IMR-90 (cell line): ENCODE data around the gene ABCF3. TPM values are rescaled to one million over a fixed set of nuclear protein-coding genes. Genes with fewer than 3 reads are reported as not detected.

ENCODE experiments used
- ATAC-seq: fragments of 200-7000 bp; cut with Tn5 transposase; 2 replicates; pipeline ENCODE4 v1.9.1; 2020; ENCODE audit warnings: low read depth, mild to moderate bottlenecking, moderate library complexity
- BruUV-seq: library from RNA; stranded (reverse); fragments of 400-500 nt; replicated peaks from 2 replicates; lab custom pipeline; 2021; lab: Mats Ljungman, UMichigan
- CTCF ChIA-PET: fragments of 300-600 bp; formaldehyde crosslinking; extraction: SDS; loops from one replicate; lab custom pipeline; 2021; ENCODE audit warnings: antibody characterized with exemption; lab: Yijun Ruan, JAX
- POLR2A ChIA-PET: fragments of 300-600 bp; sonication (Branson Sonifier 250); formaldehyde crosslinking; loops from one replicate; lab custom pipeline; 2022; ENCODE audit warnings: antibody characterized with exemption; ENCODE audit not compliant: unreplicated experiment; lab: Charles Lee
- DNase-seq: peaks from one replicate; pipeline ENCODE4 v3.0.0; 2013
- H2AFZ ChIP-seq: replicated peaks from 2 replicates; pipeline ENCODE3; 2013; ENCODE audit warnings: low read length, mild to moderate bottlenecking; ENCODE audit not compliant: poor library complexity
- H2AK5ac ChIP-seq: 2 replicates; pipeline ENCODE4 v1.6.1; 2013; ENCODE audit warnings: low read depth, low read length, inconsistent platforms
- H2AK9ac ChIP-seq: replicated peaks from 2 replicates; pipeline ENCODE3; 2013; ENCODE audit warnings: mild to moderate bottlenecking, low read depth, low read length, moderate library complexity; ENCODE audit not compliant: poor library complexity
- H2BK120ac ChIP-seq: 2 replicates; pipeline ENCODE4 v1.6.1; 2013; ENCODE audit warnings: low read depth, low read length, inconsistent platforms
- H2BK15ac ChIP-seq: 3 replicates; pipeline ENCODE4 v1.6.1; 2013; ENCODE audit warnings: low read depth, low read length, inconsistent platforms
- H2BK20ac ChIP-seq: 2 replicates; pipeline ENCODE4 v1.6.1; 2013; ENCODE audit warnings: low read depth, mild to moderate bottlenecking, inconsistent platforms, low read length, moderate library complexity
- H2BK5ac ChIP-seq: 2 replicates; pipeline ENCODE4 v1.6.1; 2013; ENCODE audit warnings: mild to moderate bottlenecking, low read depth, low read length, inconsistent platforms; ENCODE audit not compliant: poor library complexity, severe bottlenecking
- H3K14ac ChIP-seq: replicated peaks from 2 replicates; pipeline ENCODE4 v1.6.1; 2013; ENCODE audit warnings: low read depth, low read length, inconsistent platforms
- H3K18ac ChIP-seq: 2 replicates; pipeline ENCODE4 v1.6.1; 2013; ENCODE audit warnings: low read depth, low read length, control low read depth
- H3K23ac ChIP-seq: 2 replicates; pipeline ENCODE4 v1.6.1; 2013; ENCODE audit warnings: low read depth, low read length, inconsistent platforms
- H3K27ac ChIP-seq: 2 replicates; pipeline ENCODE4 v1.5.1; 2013; ENCODE audit warnings: mild to moderate bottlenecking, control low read depth, low read length; ENCODE audit not compliant: insufficient read depth
- H3K27me3 ChIP-seq: 2 replicates; pipeline ENCODE4 v1.6.1; 2013; ENCODE audit warnings: low read length; ENCODE audit not compliant: control insufficient read depth, insufficient read depth
- H3K36me3 ChIP-seq: 2 replicates; pipeline ENCODE4 v1.6.1; 2013; ENCODE audit warnings: low read length, mixed read lengths; ENCODE audit not compliant: control insufficient read depth, insufficient read depth
- H3K4ac ChIP-seq: 2 replicates; pipeline ENCODE4 v1.6.1; 2013; ENCODE audit warnings: low read depth, low read length, inconsistent platforms
- H3K4me1 ChIP-seq: 2 replicates; pipeline ENCODE4 v1.6.1; 2013; ENCODE audit warnings: low read length, mixed read lengths; ENCODE audit not compliant: control insufficient read depth, insufficient read depth
- H3K4me2 ChIP-seq: 2 replicates; pipeline ENCODE4 v1.6.1; 2013; ENCODE audit warnings: low read depth, mild to moderate bottlenecking, control low read depth, low read length, moderate library complexity
- H3K4me3 ChIP-seq: 2 replicates; pipeline ENCODE4 v1.5.1; 2013; ENCODE audit warnings: low read depth, mild to moderate bottlenecking, control low read depth, low read length, moderate library complexity; ENCODE audit not compliant: insufficient read depth
- H3K56ac ChIP-seq: 2 replicates; pipeline ENCODE4 v1.6.1; 2013; ENCODE audit warnings: low read length, inconsistent platforms; ENCODE audit not compliant: insufficient read depth; ENCODE audit errors: extremely low read depth
- H3K79me1 ChIP-seq, 2 experiments: 2 replicates each; pipeline ENCODE4 v1.6.1; 2013; ENCODE audit warnings: low read length in 2 of 2, inconsistent platforms in 1 of 2, low read depth in 1 of 2
- H3K9ac ChIP-seq: 2 replicates; pipeline ENCODE4 v1.6.1; 2013; ENCODE audit warnings: low read depth, low read length, control low read depth
- H3K9me1 ChIP-seq: 2 replicates; pipeline ENCODE4 v1.6.1; 2013; ENCODE audit warnings: low read length, inconsistent platforms; ENCODE audit not compliant: insufficient read depth
- H3K9me3 ChIP-seq: 2 replicates; pipeline ENCODE4 v1.6.1; 2013; ENCODE audit warnings: low read length; ENCODE audit not compliant: control insufficient read depth, insufficient read depth
- H4K20me1 ChIP-seq: 2 replicates; pipeline ENCODE4 v1.6.1; 2013; ENCODE audit warnings: low read length, inconsistent platforms; ENCODE audit not compliant: insufficient read depth
- H4K5ac ChIP-seq: 2 replicates; pipeline ENCODE4 v1.6.1; 2013; ENCODE audit warnings: mild to moderate bottlenecking, low read depth, low read length, control low read depth
- H4K8ac ChIP-seq, 2 experiments: 2 replicates each; pipeline ENCODE4 v1.6.1; 2013; ENCODE audit warnings: low read depth in 2 of 2, low read length in 2 of 2, control low read depth in 1 of 2, inconsistent platforms in 1 of 2
- H4K91ac ChIP-seq: 2 replicates; pipeline ENCODE4 v1.6.1; 2013; ENCODE audit warnings: low read depth, low read length, inconsistent platforms; ENCODE audit not compliant: insufficient read depth
- CEBPB ChIP-seq: IDR thresholded peaks from 2 replicates; pipeline ENCODE4 v1.6.1; 2012; ENCODE audit warnings: low read depth, low read length, improper control_type of control experiment
- CTCF ChIP-seq: conservative IDR thresholded peaks from 2 replicates; pipeline ENCODE4 v1.5.1; 2012; ENCODE audit warnings: mild to moderate bottlenecking, low read depth, low read length, improper control_type of control experiment
- MAZ ChIP-seq: IDR thresholded peaks from 2 replicates; pipeline ENCODE4 v1.6.1; 2012; ENCODE audit warnings: low read depth, mild to moderate bottlenecking, low read length, improper control_type of control experiment, moderate library complexity, borderline replicate concordance
- RCOR1 ChIP-seq: IDR thresholded peaks from 2 replicates; pipeline ENCODE4 v1.6.1; 2012; ENCODE audit warnings: mild to moderate bottlenecking, low read length, improper control_type of control experiment; ENCODE audit not compliant: insufficient replicate concordance
- USF2 ChIP-seq: fragments of 150-350 bp; IDR thresholded peaks from 2 replicates; pipeline ENCODE4 v1.6.1; 2017; ENCODE audit warnings: mild to moderate bottlenecking, antibody characterized with exemption, low read length, low read depth
- WGBS, 2 experiments: methylation state at CpG; one replicate each; pipeline versions ENCODE4 v1.1.5 to v1.1.7; 2013; ENCODE audit warnings: missing lambda C conversion rate in 2 of 2; ENCODE audit not compliant: insufficient read length in 1 of 2; ENCODE audit errors: extremely low coverage in 2 of 2; 5-methylcytosine and 5-hydroxymethylcytosine counted together
- dilution Hi-C: fragments of 300-500 bp; cut with HindIII; formaldehyde crosslinking; loops from one replicate; pipeline ENCODE4 v1.14.3; 2018; ENCODE audit warnings: low sequenced_read_pairs; ENCODE audit not compliant: unreplicated experiment
- in situ Hi-C: fragments of 300-500 bp; cut with MboI; formaldehyde crosslinking; loops from 3 replicates; pipeline ENCODE4 v1.14.3; 2019; ENCODE audit warnings: low sequenced_read_pairs, inconsistent platforms, mixed read lengths
- intact Hi-C: fragments of 100-400 bp; cut with micrococcal nuclease; formaldehyde crosslinking; loops from 2 replicates; pipeline ENCODE4 v1.10.0; 2022
- polyA plus RNA-seq, 3 experiments: library from polyadenylated mRNA; depleted of rRNA; stranded (reverse); fragments of >200 nt; gene quantifications; 2 replicates each; pipeline ENCODE4 v1.2.3, GENCODE V29; 2012; ENCODE audit warnings: low replicate concordance in 1 of 3
- total RNA-seq: library from RNA; depleted of rRNA; stranded (reverse); fragments of >200 nt; gene quantifications from 2 replicates; pipeline ENCODE4 v1.2.3, GENCODE V29; 2012

ABCF3 gene
- total and polyA plus RNA-seq, 2 of the 4 experiments (the other 2 are of a cell fraction): 36.9 to 59.2 TPM

GRCh38 chr3:184166671-184167070 is 19.3 kb upstream of the ABCF3 start:
- dilution Hi-C loops (no loop called here), in situ Hi-C loops (no loop called here), intact Hi-C loops (no loop called here)
- Histone ChIP-seq H4K20me1 (peaks cover 63% of the 10 kb centered on the region), H3K27ac (no peak overlapping the region), H2BK5ac (no peak overlapping the region), H2AK9ac (peak overlapping the region; percentile 26), H2AK5ac (no peak overlapping the region), H3K4me2 (no peak overlapping the region), H4K8ac (no peak overlapping the region), H3K27me3 (no peaks in the 10 kb centered on the region), H3K79me1 (peaks cover 29 to 87% of the 10 kb centered on the region in 2 experiments), H3K9ac (no peak overlapping the region), H2BK20ac (no peak overlapping the region), H3K23ac (no peak overlapping the region), H3K56ac (no peak overlapping the region), H3K4me1 (peaks cover 14% of the 10 kb centered on the region), H2BK15ac (no peak overlapping the region), H3K4ac (no peak overlapping the region), H3K4me3 (no peak overlapping the region), H3K18ac (no peak overlapping the region), H3K9me1 (peaks cover 19% of the 10 kb centered on the region; the same call in 1 of the 2 replicates), H4K5ac (no peak overlapping the region), H4K91ac (no peak overlapping the region), H3K9me3 (no peaks in the 10 kb centered on the region), H2BK120ac (no peak overlapping the region), H2AFZ (no peak overlapping the region), H3K14ac (no peak overlapping the region), H3K36me3 (peaks cover 85% of the 10 kb centered on the region)
- ChIA-PET CTCF (no interaction called here), POLR2A (no interaction called here)
- ATAC-seq (no peak), DNase-seq (no peak)
- no TSS peak for BruUV-seq
- no CpG with 5 or more reads among the region's 6 CpGs for WGBS, 2 experiments
- TF ChIP-seq MAZ: no peak
- TF ChIP-seq RCOR1: no peak
- no peak for TF ChIP-seq USF2
- TF ChIP-seq CTCF: no peak
- no peak for TF ChIP-seq CEBPB
